Lung (tissue), 12 donors: ENCODE results near the gene UCN3. TPM values are rescaled to one million over a fixed set of nuclear protein-coding genes. Genes with fewer than 3 reads are reported as not detected.
A peak's percentile ranks its signal among the peaks of the same experiment; 100 is the strongest.

Experiments used
- ATAC-seq: fragments of 200-7000 bp; cut with Tn5 transposase; one replicate; pipeline ENCODE4 v1.9.1; 2020; ENCODE audit warnings: moderate number of reproducible peaks; ENCODE audit not compliant: insufficient read depth, low FRiP score
- DNase-seq, 3 donors: peaks; one replicate each; pipeline ENCODE4 v3.0.0-alpha.2; 2013 to 2017
- H3K27ac ChIP-seq, 2 donors: one replicate each; pipeline ENCODE4 v1.5.1; 2013; ENCODE audit warnings: mild to moderate bottlenecking in 2 of 2, moderate library complexity in 2 of 2, control low read depth in 1 of 2, inconsistent platforms in 1 of 2, low read depth in 1 of 2, low read length in 1 of 2
- H3K27me3 ChIP-seq, 3 donors: one replicate each; pipeline ENCODE4 v1.5.1; 2013; ENCODE audit warnings: low read length in 2 of 3; ENCODE audit not compliant: control insufficient read depth in 3 of 3, insufficient read depth in 3 of 3
- H3K36me3 ChIP-seq, 4 donors: one replicate each; pipeline ENCODE4 v1.5.1; 2013; ENCODE audit warnings: low read length in 4 of 4, mild to moderate bottlenecking in 1 of 4, moderate library complexity in 1 of 4; ENCODE audit not compliant: control insufficient read depth in 4 of 4, insufficient read depth in 4 of 4
- H3K4me1 ChIP-seq, 5 donors: one replicate each; pipeline ENCODE4 v1.5.1; 2013; ENCODE audit warnings: low read length in 5 of 5, mild to moderate bottlenecking in 2 of 5, moderate library complexity in 1 of 5; ENCODE audit not compliant: control insufficient read depth in 5 of 5, insufficient read depth in 5 of 5
- H3K4me3 ChIP-seq: one replicate; pipeline ENCODE4 v1.5.1; 2013; ENCODE audit warnings: mild to moderate bottlenecking, control low read depth, moderate library complexity
- H3K9ac ChIP-seq, 2 donors: one replicate each; pipeline ENCODE4 v1.5.1; 2013; ENCODE audit warnings: low read length in 2 of 2, control low read depth in 1 of 2; ENCODE audit not compliant: insufficient read depth in 1 of 2
- H3K9me3 ChIP-seq, 4 donors: one replicate each; pipeline ENCODE4 v1.5.1; 2013; ENCODE audit warnings: low read length in 3 of 4, mild to moderate bottlenecking in 1 of 4, moderate library complexity in 1 of 4; ENCODE audit not compliant: control insufficient read depth in 4 of 4, insufficient read depth in 3 of 4
- CTCF ChIP-seq: IDR thresholded peaks from 2 replicates; pipeline ENCODE4 v1.5.1; 2012; ENCODE audit warnings: mild to moderate bottlenecking; ENCODE audit errors: control extremely low read depth, extremely low read depth
- WGBS, 2 donors: extraction: QIAGEN DNeasy Blood & Tissue Kit; methylation state at CpG; one replicate each; pipeline ENCODE4 v1.1.7; 2013; 5-methylcytosine and 5-hydroxymethylcytosine counted together
- polyA plus RNA-seq, 2 donors: library from polyadenylated mRNA; stranded (reverse); fragments of 200-250 nt; gene quantifications; one replicate each; pipeline ENCODE4 v1.2.1, GENCODE V29; 2013
- total RNA-seq, 2 donors: library from RNA; depleted of rRNA in 1 of 2; stranded (reverse); fragments of >200 nt in 1 of 2; gene quantifications; one replicate each; pipeline ENCODE4 v1.2.1, GENCODE V29; 2014 to 2021
- donor health status: control.
- donor health status: control.
- donor health status: Bipolar disorder and iron deficiency.
- donor health status: healthy.
- donor health status: DM: yes; HTN: yes; CAD: no.

The UCN3 gene
- total and polyA plus RNA-seq, 4 donors = 0.17 to 0.77 (median 0.53) TPM

- Histone ChIP-seq H3K36me3 (no peaks in the 10 kb centered on the region), H3K4me1 (peaks cover 0 to 14% (median 0%) of the 10 kb centered on the region in 5 donors), H3K9ac (no peak overlapping the region), H3K4me3 (no peak overlapping the region), H3K9me3 (no peaks in the 10 kb centered on the region), H3K27me3 (no peaks in the 10 kb centered on the region), H3K27ac (no peak overlapping the region)
- ATAC-seq (no peak), DNase-seq (peak in 1 of 3 donors; percentile 12)
- no peak for TF ChIP-seq CTCF
- 42 to 50% methylated on average over 3 of the region's 3 CpGs for WGBS, 2 donors
These were observed 47.1 kb downstream of the UCN3 start for GRCh38 chr10:5411941-5412276.

GRCh38 chr10:5412277-5412941 lies 47.6 kb downstream of the UCN3 start, which contains the start of gene NET1:
Gene NET1 (plus strand): TSS chr10:5412557. CDS start chr10:5412693, 136 bp downstream.
- DNase-seq = peak; percentile 91 to 93 (median 93)
- WGBS, 2 donors = 0% methylated on average over 47 to 48 of the region's 48 CpGs
- peak; percentile 98 for ATAC-seq
- Histone ChIP-seq H3K4me1 (peaks cover 0 to 14% (median 0%) of the 10 kb centered on the region in 5 donors), H3K9ac (peak within 1 kb of the TSS in 1 of 2 donors; percentile 92), H3K9me3 (no peaks in the 10 kb centered on the region), H3K4me3 (peak within 1 kb of the TSS; percentile 77), H3K27ac (peak within 1 kb of the TSS; percentile 56 to 58), H3K27me3 (no peaks in the 10 kb centered on the region), H3K36me3 (no peaks in the 10 kb centered on the region)
- TF ChIP-seq CTCF = no peak

GRCh38 chr10:5413012-5413938 lies 48.5 kb downstream of the UCN3 start:
- 20 to 23% methylated on average over 19 to 20 of the region's 20 CpGs for WGBS, 2 donors
- H3K4me1 ChIP-seq = peaks cover 0 to 14% (median 0%) of the 10 kb centered on the region in 5 donors
- H3K9ac ChIP-seq = peak overlapping the region in 1 of 2 donors; percentile 92
- H3K27me3 ChIP-seq = no peaks in the 10 kb centered on the region
- H3K4me3 ChIP-seq = peak overlapping the region; percentile 42
- H3K9me3 ChIP-seq = no peaks in the 10 kb centered on the region
- no peaks in the 10 kb centered on the region for H3K36me3 ChIP-seq
- TF ChIP-seq CTCF = no peak
- peak overlapping the region in 1 of 2 donors; percentile 31 for H3K27ac ChIP-seq
- peak; percentile 35 to 49 (median 37) for DNase-seq
- peak; percentile 37 for ATAC-seq
